Measurements from ENCODE around the gene MSL1. TPM values are rescaled to one million over a fixed set of nuclear protein-coding genes. Genes with fewer than 3 reads are reported as not detected.

Gene MSL1
- total RNA-seq, 1 donor from 2014 or later, result 96.2 TPM

- Mint-ChIP-seq H3K9me3 (ENCODE audit: unreplicated experiment) (no peaks in the 10 kb centered on the region), H3K27ac (ENCODE audit: unreplicated experiment) (peak overlapping the region; percentile 97), H3K4me3 (ENCODE audit: unreplicated experiment) (peak overlapping the region; percentile 52), H3K4me1 (ENCODE audit: unreplicated experiment) (peaks cover 47% of the 10 kb centered on the region), H3K36me3 (ENCODE audit: low read depth, unreplicated experiment) (no peaks in the 10 kb centered on the region), H3K27me3 (ENCODE audit: unreplicated experiment) (peaks cover 13% of the 10 kb centered on the region)
- TF ChIP-seq CTCF (IDR thresholded peaks at IDR 0.05; ENCODE audit: unreplicated experiment), result no peak
- no peak for DNase-seq (ENCODE audit: low spot score)
Observed at GRCh38 chr17:40113907-40114245, 7.9 kb upstream of the MSL1 start.

GRCh38 chr17:40115101-40115436 lies 6.7 kb upstream of the MSL1 start:
- no peaks in the 10 kb centered on the region for H3K36me3 Mint-ChIP-seq (ENCODE audit: low read depth, unreplicated experiment)
- DNase-seq (ENCODE audit: low spot score), result no peak
- no peak overlapping the region for H3K4me3 Mint-ChIP-seq (ENCODE audit: unreplicated experiment)
- peaks cover 37% of the 10 kb centered on the region for H3K4me1 Mint-ChIP-seq (ENCODE audit: unreplicated experiment)
- TF ChIP-seq CTCF (IDR thresholded peaks at IDR 0.05; ENCODE audit: unreplicated experiment), result no peak
- peaks cover 10% of the 10 kb centered on the region for H3K27me3 Mint-ChIP-seq (ENCODE audit: unreplicated experiment)
- H3K9me3 Mint-ChIP-seq (ENCODE audit: unreplicated experiment), result no peaks in the 10 kb centered on the region
- no peak overlapping the region for H3K27ac Mint-ChIP-seq (ENCODE audit: unreplicated experiment)

- no peak for TF ChIP-seq CTCF (IDR thresholded peaks at IDR 0.05; ENCODE audit: unreplicated experiment)
- H3K4me1 Mint-ChIP-seq (ENCODE audit: unreplicated experiment), result peaks cover 26% of the 10 kb centered on the region
- H3K9me3 Mint-ChIP-seq (ENCODE audit: unreplicated experiment), result peaks cover 6% of the 10 kb centered on the region
- DNase-seq (ENCODE audit: low spot score), result peak; percentile 61
- H3K27ac Mint-ChIP-seq (ENCODE audit: unreplicated experiment), result no peak overlapping the region
- H3K4me3 Mint-ChIP-seq (ENCODE audit: unreplicated experiment), result no peak overlapping the region
- peaks cover 17% of the 10 kb centered on the region for H3K27me3 Mint-ChIP-seq (ENCODE audit: unreplicated experiment)
- peaks cover 27% of the 10 kb centered on the region for H3K36me3 Mint-ChIP-seq (ENCODE audit: low read depth, unreplicated experiment)
Observed at GRCh38 chr17:40122136-40122998, 596 bp downstream of the MSL1 start.

GRCh38 chr17:40122999-40123810 lies 1.4 kb downstream of the MSL1 start:
- Mint-ChIP-seq H3K9me3 (ENCODE audit: unreplicated experiment) (peaks cover 6% of the 10 kb centered on the region), H3K36me3 (ENCODE audit: low read depth, unreplicated experiment) (peaks cover 27% of the 10 kb centered on the region)

More at GRCh38 chr17:40122999-40123810, 1.4 kb downstream of the MSL1 start:
- TF ChIP-seq CTCF (IDR thresholded peaks at IDR 0.05; ENCODE audit: unreplicated experiment), result no peak
- Mint-ChIP-seq H3K27me3 (ENCODE audit: unreplicated experiment) (peaks cover 17% of the 10 kb centered on the region), H3K4me3 (ENCODE audit: unreplicated experiment) (peak overlapping the region; percentile 100), H3K4me1 (ENCODE audit: unreplicated experiment) (peaks cover 26% of the 10 kb centered on the region), H3K27ac (ENCODE audit: unreplicated experiment) (peak overlapping the region; percentile 84)
- peak; percentile 50 for DNase-seq (ENCODE audit: low spot score)

Measured in endothelial cell (in vitro differentiated cells).